HG02970 (cell line): ENCODE results near the gene LRRN2.

Experiments used
- ATAC-seq: cut with Tn5 transposase; IDR thresholded peaks from one replicate; pipeline ENCODE4 v1.9.1; 2021; ENCODE audit warnings: mild to moderate bottlenecking, moderate library complexity, moderate number of reproducible peaks; ENCODE audit not compliant: unreplicated experiment, low FRiP score

LRRN2 gene

DNA sequence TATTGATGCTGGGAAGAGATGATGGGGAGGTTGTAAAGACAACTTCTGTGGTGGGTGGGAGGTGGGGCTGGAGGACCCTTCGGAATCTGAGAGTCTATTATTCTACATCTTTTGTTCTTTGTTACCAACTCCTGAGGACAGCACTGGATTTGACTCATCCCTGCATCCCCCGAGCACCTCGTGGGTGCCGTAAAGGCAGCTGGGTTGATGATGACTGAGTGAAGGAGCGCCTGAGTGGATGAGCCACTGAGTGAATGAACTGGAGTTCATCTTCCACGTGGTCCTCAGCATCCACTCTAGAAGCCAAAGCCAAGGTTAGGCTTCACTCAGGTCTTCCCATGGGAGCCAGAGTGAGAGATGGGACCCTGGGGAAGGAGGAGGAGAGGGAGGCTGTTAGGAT, 77.6 kb downstream of the LRRN2 start:
- no peak for ATAC-seq

DNA sequence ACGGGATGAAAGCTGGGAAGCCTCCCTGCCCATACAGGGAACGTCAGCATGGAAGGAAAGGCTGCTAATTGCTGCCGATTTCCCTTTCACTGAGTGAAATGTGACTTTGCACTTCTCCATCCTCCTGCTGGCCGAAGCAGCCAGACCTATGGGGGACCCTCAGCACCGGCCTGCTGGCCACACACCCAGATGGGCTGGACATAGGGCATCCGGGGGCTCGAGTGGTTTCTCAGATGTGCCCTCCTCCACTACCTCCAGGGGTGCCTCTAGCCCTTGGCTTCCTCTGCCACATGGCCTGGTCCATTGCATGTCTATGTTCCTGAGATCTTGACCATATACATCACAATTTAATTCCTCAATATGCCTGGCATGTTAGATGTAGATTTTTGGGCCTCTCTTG, 79.7 kb downstream of the LRRN2 start:
- ATAC-seq = no peak

DNA sequence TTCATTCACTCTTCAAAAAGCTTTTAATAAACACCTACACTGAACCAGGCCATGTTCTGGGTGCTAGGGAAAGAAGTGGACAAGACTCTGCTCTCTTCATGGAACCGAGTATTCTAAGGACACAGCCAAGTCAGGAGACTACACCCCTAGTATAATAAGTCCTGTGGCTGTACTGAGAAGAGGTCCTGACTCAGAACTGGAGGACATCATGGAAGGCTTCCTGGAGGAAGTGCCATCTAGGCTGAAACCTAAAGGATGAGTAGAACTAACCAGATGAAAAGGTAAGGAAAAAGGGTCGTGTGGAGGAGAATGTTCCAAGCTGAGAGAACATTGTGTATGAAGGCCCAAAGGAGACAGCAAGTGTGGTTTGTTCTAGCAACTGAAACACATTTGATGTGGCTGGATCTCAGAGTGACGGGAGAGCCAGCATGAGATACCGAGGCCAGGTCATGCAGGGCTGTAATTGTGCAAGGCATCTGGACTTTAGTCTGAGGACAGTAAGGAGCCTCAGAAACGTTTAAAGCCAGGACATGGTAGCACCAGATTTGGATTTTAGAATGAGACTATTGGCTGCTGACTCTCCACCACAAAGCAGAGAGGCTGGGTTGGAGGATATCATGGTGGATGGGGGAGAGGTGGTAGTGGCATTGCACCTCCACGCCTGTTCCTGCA, 82.5 kb downstream of the LRRN2 start:
- ATAC-seq = no peak

DNA sequence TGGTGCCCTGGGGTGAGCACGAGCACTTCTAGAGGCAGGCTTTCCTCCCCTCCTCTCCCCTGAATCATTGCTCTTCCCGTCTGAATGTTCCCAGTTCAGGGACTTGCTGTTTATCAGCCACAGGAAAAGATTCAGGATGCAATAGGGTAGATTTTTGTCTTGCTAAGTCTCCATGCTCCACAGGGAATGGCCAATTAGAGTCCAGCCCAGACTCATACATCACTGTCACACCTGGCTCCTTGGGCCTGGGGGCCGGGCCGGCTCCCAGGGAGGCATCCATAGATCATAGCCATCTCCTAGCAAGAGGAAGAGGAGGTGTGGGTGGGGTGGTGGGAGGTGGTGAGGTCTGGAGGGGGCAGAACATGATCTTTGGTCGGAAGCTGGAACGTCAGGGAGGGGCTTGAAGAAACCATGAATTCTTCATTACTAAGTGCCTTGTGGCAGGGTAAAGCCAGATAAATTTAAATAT, 83.4 kb downstream of the LRRN2 start:
- no peak for ATAC-seq

DNA sequence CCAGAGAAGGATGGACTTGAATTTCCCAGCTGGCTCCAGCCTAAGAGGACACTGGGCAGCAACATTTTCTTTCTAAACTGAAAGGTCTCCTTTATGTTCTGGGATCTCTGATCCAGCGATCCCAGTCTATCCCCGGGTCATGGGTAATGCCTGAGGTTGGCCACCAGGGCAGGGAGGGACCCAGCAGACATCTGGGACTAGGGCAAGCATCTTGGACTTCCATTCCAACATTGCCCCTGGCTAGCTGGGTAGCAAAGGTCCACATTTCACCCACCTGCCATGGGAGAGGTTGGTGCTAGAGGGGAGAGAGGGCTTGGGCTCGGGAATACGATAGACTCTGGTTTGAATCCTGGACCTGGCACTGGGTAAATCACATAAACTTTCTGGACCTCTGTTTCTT, 84.6 kb downstream of the LRRN2 start:
- no peak for ATAC-seq

DNA sequence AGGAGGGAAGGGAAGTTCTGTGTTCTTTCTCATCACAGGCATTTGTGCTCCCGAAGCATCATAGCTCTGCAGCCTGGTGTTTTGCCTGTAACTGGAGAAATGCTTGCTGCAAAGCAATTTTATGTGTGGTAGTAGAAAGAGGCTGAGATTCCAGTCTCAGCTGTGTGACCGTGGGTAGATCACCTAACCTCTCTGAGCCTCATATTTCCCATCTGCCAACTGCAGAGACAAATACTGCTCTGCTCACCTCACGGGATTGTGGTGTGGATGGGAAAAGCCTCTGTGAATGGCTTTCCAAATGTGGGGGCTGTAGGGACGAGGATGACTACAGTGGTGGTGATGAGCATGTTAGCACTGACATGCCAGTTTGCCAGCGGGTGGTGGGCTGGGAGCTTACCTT, 85.3 kb downstream of the LRRN2 start:
- ATAC-seq = no peak

DNA sequence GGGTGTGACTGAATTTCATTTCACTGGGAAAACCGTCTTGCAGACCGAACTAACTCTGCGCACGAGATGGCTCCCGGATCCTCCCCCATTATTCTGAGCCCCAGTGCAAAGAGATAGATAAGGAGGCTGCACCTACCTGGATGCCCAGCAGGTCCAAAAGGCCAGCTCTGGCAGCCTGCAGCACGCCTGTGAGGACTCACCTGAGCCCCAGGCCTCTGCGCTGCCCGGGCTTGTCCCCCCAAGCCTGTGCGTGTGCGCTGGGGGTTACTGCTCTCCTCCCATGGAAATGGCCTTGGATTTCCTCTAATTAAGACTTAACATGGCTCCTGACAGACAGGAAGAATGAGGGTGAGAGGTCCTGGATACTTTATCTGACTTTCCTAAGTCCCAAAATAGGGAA, 85.9 kb downstream of the LRRN2 start:
- ATAC-seq = no peak

DNA sequence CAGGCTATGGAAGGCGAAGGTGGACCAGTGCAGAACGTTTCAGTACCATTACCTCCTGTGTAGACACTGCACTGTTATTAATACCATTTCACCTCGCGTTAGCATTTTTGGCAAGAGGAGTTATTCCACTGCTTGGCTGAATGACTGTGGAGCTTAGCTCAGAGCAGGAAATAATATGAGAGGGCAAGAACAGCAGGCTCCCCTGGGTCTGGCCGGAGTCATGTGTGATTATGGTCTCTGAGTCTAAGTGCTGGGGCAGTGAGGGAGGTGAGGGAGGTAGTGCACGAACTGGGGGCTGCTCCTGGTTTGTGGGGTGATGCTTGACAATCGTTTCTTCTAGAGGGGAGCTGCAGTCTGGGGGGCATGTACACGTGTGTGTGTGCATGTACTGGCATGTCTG, 86.4 kb downstream of the LRRN2 start:
- no peak for ATAC-seq

DNA sequence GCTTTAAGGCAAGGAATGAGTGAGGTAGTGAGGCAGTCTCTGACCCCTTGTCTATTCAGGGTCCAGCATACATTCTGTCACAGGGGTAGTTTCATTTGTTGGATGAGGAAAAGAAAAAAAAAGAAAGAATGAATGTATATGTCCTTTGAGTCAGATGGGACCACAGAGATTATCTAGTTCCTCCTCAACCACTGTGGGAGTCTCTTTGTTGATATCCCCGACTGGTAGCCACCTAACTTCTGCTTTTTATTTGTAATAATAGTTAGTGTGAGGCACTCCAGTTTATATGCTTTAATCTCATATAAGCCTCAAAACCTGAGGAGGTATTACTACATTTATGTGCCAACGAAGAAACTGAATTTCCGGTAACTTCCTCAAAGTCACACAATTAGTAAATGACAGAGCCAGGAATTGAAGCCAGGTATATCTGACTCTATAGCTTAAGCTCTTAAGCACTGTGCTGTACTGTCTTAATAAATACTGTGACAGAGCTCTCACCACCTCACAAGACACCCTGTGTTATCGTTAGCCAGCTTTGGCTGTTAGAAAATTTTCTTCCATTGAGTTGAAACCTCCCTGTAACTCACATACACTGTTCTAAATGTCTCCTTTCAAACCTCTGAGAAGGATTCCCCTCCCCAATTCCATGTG, 87.1 kb downstream of the LRRN2 start:
- no peak for ATAC-seq

DNA sequence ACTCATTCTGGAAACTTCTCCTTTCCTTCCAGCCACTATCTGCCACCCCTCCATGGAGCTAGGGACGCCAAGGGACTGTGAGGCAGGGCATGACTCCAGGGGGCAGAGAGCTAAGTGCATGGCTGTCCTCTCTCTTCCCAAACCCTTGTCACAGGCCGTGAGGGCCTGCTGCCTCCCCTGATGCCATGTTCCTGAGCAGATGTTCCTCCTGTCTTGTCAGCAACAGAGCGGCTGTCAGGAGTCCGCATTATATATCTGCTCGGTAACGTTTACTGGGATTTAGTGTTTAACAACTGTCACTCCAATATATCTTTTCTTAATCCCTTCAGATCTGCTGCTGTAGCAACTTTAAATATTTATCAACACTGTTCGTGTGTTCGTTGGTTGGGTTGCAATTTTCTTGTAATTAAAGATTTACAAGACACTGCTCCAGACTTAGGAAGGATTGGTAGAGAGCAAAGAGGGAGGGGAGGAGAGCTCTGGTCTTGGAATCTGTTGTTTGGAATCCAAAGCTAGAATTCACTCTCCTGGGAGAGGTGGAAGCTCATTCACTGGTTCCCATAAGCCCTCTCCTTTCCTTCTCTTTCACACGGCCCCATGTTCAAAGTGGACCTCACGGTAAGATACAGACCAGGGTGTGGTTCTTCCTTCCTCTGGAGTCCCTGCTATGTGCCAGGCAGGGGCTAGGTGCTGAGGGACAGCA, 93.1 kb downstream of the LRRN2 start:
- ATAC-seq = no peak

DNA sequence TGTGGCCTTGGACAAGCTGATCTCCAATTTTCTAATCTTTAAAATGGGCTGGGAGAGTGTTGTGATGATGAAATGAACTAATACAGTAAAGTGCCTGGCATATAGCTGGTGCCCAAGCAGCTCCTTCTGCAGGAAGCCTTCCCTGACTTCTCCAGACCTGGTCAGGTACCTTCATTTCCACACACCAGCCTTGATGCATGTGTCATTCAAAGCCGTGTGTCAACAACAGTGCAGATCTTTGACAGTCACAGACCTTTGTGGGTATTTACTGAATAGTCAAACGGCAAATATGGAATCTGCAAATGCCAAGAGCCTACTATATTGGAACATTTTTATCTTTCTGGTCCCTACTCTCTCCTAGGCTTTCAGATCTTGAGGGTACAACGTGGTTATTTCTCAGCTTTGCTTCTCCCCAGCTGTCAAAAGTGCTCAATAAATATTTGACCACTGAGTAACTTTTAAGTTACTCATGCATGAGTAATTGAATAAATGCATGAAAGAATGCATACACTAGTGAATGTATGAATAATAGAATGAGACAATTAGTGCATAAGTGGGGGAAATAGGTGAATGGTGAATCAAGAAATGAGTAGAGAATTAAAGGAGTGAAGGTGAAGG, 94.0 kb downstream of the LRRN2 start:
- ATAC-seq = no peak

DNA sequence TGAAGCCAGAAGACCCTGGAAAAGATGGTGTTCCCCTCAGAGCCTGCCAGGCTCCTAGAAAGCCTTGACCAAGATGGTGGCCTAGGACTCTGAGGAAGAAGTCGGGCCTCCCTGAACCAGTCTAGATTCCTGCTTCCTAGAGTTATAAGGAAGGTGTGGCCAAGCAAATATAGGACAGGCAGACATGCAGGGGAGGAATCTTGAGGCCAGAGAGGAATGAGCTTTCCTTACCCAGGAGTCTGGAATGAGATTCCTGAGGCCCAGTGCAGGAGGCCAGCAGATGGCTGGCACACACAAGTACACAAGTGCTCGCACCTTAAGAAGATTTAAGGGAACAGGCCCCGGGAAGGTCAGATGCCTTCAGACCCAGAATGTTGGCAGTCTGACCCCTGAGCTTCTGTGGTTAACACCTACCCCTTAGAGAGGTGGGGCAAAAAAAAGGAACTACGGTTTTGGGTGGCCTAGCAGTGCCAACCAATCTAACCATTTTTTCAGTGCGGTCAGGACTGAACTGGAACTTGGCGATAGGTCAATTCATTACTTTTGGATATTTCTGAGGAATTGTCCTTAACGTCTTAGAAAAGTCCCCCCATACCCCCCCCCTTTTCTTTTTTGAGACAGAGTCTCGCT, 96.0 kb downstream of the LRRN2 start:
- no peak for ATAC-seq

DNA sequence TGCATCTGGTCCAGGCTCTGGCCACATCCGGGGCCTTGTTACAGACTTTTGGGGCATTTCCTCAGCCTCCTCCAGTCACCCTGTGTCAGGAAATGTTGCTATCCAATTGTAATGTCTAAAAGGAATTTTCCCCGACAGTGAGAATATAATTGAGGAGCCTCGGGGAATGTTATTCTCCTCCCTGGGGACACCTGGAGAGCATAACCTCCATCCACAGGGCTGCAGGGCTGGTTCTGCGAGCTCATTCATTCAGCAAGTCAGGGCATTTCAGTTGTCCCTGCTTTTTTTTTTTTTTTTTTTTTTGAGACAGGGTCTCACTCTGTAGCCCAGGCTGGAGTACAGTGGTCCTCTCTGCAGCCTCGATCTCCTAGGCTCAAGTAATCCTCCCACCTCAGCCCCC, 96.7 kb downstream of the LRRN2 start:
- no peak for ATAC-seq

DNA sequence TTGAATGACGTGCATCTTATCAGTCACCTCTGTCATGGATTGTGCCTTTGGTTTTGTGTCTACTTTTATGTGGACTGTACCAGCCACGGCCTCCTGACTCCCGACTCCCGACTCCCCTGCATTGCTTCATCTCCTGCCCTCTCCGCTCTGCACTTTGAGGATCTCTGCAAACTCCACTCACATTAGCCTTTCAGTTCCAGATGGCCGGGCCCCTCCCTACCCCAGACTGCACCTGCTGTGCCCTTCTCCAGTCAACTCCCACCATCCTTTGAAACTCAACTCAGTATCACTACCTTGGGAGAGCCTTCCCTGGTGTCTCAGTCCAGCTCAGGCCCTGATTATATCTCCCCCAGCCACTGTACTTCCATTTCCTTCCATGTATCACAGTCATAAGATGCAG, 97.9 kb downstream of the LRRN2 start:
- ATAC-seq = no peak

DNA sequence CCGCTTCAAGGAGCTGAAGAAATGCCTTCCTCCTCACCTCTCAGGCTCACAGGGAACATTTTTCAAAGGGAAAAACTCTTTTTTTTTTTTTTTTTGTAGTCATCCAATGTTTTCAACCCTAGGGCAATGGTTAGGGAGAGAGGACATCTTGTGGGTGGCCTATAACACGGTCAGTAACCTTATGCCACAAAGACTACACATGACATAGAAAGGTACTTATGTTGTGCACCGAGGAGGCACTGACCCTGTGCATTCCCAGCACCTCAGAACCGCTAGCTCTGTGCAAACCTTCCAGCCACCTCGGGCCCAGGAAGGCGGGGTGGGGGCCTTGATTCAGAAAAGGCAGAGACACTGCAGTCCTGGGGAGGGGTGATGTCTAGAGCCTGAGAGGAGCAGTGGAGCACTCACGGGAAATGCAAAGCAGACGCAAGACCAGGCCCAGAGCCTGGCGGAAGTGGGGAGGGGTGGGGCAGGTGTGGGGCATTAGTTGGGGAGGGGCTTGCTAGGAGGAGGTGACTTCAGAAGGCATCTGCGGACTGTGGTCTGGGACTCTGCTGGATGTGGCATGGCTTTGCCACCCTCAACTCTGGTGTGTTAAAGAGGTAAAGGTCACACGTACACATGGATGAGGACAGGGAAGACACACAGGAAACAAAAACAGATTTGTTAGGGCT, 100.7 kb downstream of the LRRN2 start:
- ATAC-seq = no peak

DNA sequence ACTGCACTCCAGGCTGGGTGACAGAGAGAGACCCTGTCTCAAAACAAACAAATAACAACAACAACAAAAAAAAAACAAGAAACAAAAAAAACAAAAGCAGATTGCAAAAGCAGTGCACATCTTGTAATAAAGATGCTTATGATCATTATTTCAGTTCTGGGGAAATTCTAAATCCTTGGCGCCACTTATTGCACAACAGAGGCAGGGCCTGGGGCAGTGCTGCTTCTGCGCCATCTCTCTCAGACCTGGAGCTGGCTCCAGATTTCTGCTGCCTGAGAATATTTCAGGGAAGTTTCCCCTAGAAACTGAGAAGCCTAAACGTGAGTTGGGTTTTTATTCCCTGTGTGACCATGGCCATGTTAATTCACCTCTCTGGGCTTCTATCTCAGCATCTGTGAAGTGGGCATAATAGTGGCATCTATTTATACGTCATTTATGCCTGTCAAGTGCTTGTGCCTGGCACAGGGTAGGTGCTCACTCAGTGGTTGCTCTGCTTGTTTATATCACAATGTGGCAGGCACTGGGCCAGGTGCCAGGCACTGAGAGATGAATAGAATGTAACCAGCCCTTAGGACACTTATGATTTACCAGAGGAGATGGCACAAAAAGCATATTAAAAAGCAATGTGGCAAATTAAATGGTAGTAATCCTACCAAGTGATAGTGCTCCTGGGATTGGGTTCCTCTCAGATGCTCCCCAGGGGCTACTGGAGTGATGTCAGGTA, 101.5 kb downstream of the LRRN2 start:
- ATAC-seq = no peak

DNA sequence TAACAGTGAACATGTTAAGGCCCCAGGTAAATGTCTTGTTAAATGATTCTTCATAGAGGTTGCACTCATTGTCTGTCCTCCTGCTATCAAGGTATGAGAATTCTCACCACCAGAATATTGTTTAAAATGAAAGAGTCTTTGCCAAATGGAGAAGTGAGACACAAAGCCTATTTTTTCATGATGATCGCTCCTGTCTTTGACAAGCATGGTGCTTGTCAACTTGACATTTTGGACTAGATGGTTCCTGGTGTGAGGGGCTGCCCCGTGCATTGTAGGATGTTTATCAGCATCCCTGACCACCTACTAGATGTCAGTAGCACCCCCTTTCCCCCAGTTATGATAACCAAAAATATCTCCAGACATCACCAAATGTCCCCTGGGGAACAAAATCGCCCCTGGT, 103.8 kb downstream of the LRRN2 start:
- ATAC-seq = no peak

DNA sequence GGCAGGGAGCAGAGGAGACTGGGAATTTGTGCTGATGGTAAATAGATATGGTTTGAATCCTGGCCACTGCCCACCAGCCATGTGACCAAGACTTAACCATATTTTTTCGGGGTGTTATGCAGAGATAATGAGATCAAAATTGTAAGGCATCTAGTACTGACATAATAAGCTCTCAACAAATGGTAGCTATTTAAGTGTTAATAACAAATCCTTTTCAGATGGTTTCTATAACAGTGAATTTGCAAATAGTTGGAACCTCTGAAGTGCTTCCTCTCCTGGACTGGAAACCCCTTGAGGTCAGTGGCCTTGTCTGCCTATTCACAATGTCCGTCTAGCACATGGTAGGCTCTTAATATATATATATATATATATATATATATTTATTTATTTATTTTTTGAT, 104.7 kb downstream of the LRRN2 start:
- ATAC-seq = no peak

DNA sequence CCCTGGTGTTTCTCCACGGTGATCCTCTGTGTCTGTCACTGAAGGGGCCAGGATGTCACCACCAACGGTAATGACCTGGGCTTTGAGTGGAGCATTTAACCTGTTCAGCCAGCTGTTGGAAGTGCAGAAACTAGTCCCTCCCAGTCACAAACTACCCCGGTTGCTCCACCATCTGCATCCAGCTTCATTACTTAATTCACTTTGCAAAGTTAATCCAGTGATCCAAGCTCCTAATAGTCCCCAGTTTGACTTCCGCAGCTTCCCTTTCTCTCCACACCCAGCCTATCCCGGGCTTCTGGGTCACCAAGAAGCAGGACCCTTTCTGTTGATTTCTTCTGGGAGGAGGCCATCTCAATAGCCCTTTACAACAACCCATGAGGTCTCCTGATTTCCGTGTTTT, 105.9 kb downstream of the LRRN2 start:
- ATAC-seq = no peak
